GM18517 (cell line): ENCODE data around the gene IL1RN.

Source experiments
- ATAC-seq: cut with Tn5 transposase; IDR thresholded peaks from one replicate; pipeline ENCODE4 v1.9.1; 2021; ENCODE audit warnings: mild to moderate bottlenecking, moderate library complexity; ENCODE audit not compliant: unreplicated experiment

IL1RN gene

GRCh38 chr2:113102133-113102532 is 25.3 kb upstream of the IL1RN start:
- ATAC-seq: no peak

- no peak for ATAC-seq
Measured at GRCh38 chr2:113103277-113103676, 24.1 kb upstream of the IL1RN start.

- no peak for ATAC-seq
Measured at GRCh38 chr2:113104054-113104611, 23.3 kb upstream of the IL1RN start.

GRCh38 chr2:113105047-113105785 is 22.2 kb upstream of the IL1RN start:
- no peak for ATAC-seq

GRCh38 chr2:113111121-113111520 is 16.3 kb upstream of the IL1RN start:
- no peak for ATAC-seq

GRCh38 chr2:113111823-113112287 is 15.5 kb upstream of the IL1RN start:
- ATAC-seq: no peak

- ATAC-seq: no peak
Measured at GRCh38 chr2:113112441-113112840, 15.0 kb upstream of the IL1RN start.

- no peak for ATAC-seq
Measured at GRCh38 chr2:113112871-113113270, 14.5 kb upstream of the IL1RN start.

- no peak for ATAC-seq
Measured at GRCh38 chr2:113113807-113114206, 13.6 kb upstream of the IL1RN start.

- ATAC-seq: no peak
Measured at GRCh38 chr2:113114224-113114945, 13.0 kb upstream of the IL1RN start.

- ATAC-seq: no peak
Measured at GRCh38 chr2:113114996-113115395, 12.4 kb upstream of the IL1RN start.

- ATAC-seq: no peak
Measured at GRCh38 chr2:113116100-113116958, 11.1 kb upstream of the IL1RN start.

GRCh38 chr2:113117541-113118262 is 9.7 kb upstream of the IL1RN start:
- no peak for ATAC-seq

- ATAC-seq: no peak
Measured at GRCh38 chr2:113118263-113118657, 9.1 kb upstream of the IL1RN start.

- ATAC-seq: no peak
Measured at GRCh38 chr2:113119111-113119510, 8.3 kb upstream of the IL1RN start.

GRCh38 chr2:113120861-113121260 is 6.5 kb upstream of the IL1RN start:
- ATAC-seq: no peak

- ATAC-seq: no peak
Measured at GRCh38 chr2:113122364-113122763, 5.0 kb upstream of the IL1RN start.

- ATAC-seq: no peak
Measured at GRCh38 chr2:113123726-113124125, 3.7 kb upstream of the IL1RN start.

GRCh38 chr2:113124181-113124961 is 3.0 kb upstream of the IL1RN start:
- no peak for ATAC-seq
